ENCODE measurements around the gene KLHL36. TPM values are rescaled to one million over a fixed set of nuclear protein-coding genes. Genes with fewer than 3 reads are reported as not detected.

Gene KLHL36
- total RNA-seq, 4 donors from 2014 or later = 15.6 to 33.9 (median 18.2) TPM

DNA sequence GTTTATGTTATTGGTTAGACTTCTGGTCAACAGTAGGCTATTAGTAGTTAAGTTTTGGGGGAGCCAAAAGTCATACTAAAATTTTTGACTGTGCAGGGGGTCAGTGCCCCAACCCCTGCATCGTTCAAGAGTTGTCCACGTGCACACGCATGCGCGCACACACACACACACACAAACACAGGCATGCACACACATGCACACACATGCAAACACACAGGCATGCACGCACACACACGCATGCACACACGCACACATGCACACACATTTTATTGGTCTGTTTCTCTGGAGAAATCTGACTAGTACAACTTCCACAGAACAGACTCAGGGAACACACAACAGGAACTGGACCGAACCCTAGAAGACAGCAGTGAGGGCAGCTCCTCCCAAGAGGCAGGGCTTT is 27.1 kb downstream of the KLHL36 start:
- Histone ChIP-seq H3K4me1 (no peaks in the 10 kb centered on the region), H3K9me3 (no peaks in the 10 kb centered on the region), H3K27ac (no peak overlapping the region), H3K27me3 (peaks cover 0 to 5% (median 0%) of the 10 kb centered on the region in 3 donors), H3K4me3 (no peak overlapping the region), H3K36me3 (no peaks in the 10 kb centered on the region)
- no peak for ATAC-seq
- in situ Hi-C loops (cut with MboI; ENCODE audit: low sequenced_read_pairs in 4 of 4) = loop anchor here in 2 of 4 donors (5.0 to 10.0 kb wide), 2 partner anchors 49 to 52 kb away; no protein-coding TSS in a partner anchor
- no peak for DNase-seq
- intact Hi-C loops (cut with DNase I; ENCODE audit: low total_unique reads) = no loop called here
- no peak for TF ChIP-seq POLR2A (IDR thresholded peaks at IDR 0.05)
- TF ChIP-seq, protein P1, sequence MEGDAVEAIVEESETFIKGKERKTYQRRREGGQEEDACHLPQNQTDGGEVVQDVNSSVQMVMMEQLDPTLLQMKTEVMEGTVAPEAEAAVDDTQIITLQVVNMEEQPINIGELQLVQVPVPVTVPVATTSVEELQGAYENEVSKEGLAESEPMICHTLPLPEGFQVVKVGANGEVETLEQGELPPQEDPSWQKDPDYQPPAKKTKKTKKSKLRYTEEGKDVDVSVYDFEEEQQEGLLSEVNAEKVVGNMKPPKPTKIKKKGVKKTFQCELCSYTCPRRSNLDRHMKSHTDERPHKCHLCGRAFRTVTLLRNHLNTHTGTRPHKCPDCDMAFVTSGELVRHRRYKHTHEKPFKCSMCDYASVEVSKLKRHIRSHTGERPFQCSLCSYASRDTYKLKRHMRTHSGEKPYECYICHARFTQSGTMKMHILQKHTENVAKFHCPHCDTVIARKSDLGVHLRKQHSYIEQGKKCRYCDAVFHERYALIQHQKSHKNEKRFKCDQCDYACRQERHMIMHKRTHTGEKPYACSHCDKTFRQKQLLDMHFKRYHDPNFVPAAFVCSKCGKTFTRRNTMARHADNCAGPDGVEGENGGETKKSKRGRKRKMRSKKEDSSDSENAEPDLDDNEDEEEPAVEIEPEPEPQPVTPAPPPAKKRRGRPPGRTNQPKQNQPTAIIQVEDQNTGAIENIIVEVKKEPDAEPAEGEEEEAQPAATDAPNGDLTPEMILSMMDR (IDR thresholded peaks at IDR 0.05 in 4 of 5, conservative IDR thresholded peaks at IDR 0.05 in 1 of 5) = no peak

DNA sequence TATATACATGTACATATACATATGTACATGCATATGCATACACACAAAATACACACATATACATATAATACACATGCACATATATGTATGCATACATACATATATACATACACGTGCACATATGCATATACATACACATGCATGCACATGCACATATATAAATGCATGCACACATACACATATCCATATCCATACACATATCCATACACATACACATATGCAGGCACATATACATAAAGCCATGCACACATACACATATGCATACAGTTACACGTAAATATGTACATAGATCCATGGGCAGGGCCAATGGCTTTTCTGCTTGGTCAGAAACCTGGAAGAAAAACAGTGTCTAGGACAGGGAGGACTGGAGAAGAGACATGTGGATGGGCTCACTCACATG is 27.6 kb downstream of the KLHL36 start:
- in situ Hi-C loops (cut with MboI; ENCODE audit: low sequenced_read_pairs in 4 of 4) = loop anchor here in 2 of 4 donors (5.0 to 10.0 kb wide), 2 partner anchors 49 to 51 kb away; no protein-coding TSS in a partner anchor

DNA sequence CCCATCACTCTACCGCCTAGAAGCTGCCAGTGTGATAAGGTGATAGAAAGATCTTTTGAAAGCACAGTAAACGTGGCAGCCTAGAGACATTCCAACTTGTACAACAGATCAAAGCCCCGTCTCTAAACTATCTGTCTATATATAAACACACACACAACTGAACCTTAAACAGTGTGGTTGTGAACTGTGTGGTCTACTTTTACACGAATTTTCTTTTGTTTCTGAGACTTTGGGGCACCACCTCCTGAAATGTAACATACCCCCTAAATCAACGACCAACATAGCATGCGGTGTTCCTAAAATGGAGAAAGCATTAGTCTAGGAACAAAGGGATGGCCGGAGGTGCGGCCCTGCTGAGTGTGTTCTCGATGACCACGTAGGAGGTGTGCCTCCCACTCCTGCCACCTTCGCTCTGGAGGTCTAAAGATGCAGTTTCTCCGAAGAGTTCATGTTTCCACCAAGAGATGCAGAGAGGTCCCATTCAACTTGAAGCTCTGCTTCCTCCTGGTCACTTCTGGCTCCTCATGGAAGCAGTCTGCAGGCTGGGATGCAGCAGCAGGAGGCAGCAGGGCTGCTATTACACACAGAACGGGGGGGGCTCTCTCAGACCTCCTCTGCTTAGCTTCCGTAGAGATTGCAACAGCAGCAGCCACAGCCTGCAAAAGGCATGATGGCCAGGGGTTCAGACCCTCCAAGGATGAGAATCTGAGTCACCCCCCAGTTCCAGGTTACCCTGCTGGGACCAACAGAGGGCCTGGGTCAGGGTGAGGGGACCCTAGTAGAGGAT is 28.9 kb downstream of the KLHL36 start:
- in situ Hi-C loops (cut with MboI; ENCODE audit: low sequenced_read_pairs in 4 of 4) (loop anchor here in 2 of 4 donors (5.0 to 10.0 kb wide), 2 partner anchors 48 to 50 kb away; no protein-coding TSS in a partner anchor), intact Hi-C loops (cut with DNase I; ENCODE audit: low total_unique reads) (no loop called here)
- Histone ChIP-seq H3K9me3 (no peaks in the 10 kb centered on the region), H3K36me3 (no peaks in the 10 kb centered on the region), H3K27ac (no peak overlapping the region), H3K4me1 (no peaks in the 10 kb centered on the region), H3K4me3 (no peak overlapping the region), H3K27me3 (peaks cover 0 to 5% (median 0%) of the 10 kb centered on the region in 3 donors)
- ATAC-seq (no peak), DNase-seq (no peak)
- no peak for TF ChIP-seq POLR2A (IDR thresholded peaks at IDR 0.05)
- TF ChIP-seq, protein P1 (IDR thresholded peaks at IDR 0.05 in 4 of 5, conservative IDR thresholded peaks at IDR 0.05 in 1 of 5) = no peak

More for the DNA sequence above, 27.6 kb downstream of the KLHL36 start:
- Histone ChIP-seq H3K36me3 (no peaks in the 10 kb centered on the region), H3K27me3 (peaks cover 0 to 5% (median 0%) of the 10 kb centered on the region in 3 donors), H3K9me3 (no peaks in the 10 kb centered on the region), H3K4me1 (no peaks in the 10 kb centered on the region), H3K4me3 (no peak overlapping the region), H3K27ac (no peak overlapping the region)
- TF ChIP-seq, protein P1 (IDR thresholded peaks at IDR 0.05 in 4 of 5, conservative IDR thresholded peaks at IDR 0.05 in 1 of 5) = no peak
- TF ChIP-seq POLR2A (IDR thresholded peaks at IDR 0.05) = no peak
- DNase-seq = no peak
- intact Hi-C loops (cut with DNase I; ENCODE audit: low total_unique reads) = no loop called here
- no peak for ATAC-seq

DNA sequence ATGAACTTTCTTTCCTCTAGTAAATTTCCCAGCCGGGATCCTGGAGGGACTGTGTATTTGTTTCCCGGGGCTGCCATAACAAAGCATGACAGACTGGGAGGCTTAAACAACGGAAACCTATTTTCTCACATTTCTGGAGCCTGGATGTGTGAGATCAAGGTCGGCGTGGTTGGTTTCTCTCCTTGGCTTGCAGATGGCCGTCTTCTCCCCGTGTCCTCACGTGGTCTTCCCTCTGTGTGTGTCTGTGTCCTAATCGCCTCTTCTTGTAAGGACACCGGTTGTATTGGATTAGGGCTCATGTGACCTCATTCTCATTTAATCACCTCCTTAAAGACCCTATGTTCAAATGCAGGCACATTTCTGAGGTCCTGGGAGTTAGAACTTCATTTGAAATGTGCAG is 29.5 kb downstream of the KLHL36 start:
- Histone ChIP-seq H3K4me3 (no peak overlapping the region), H3K4me1 (no peaks in the 10 kb centered on the region), H3K9me3 (no peaks in the 10 kb centered on the region), H3K27ac (no peak overlapping the region), H3K36me3 (no peaks in the 10 kb centered on the region), H3K27me3 (peaks cover 0 to 5% (median 0%) of the 10 kb centered on the region in 3 donors)
- in situ Hi-C loops (cut with MboI; ENCODE audit: low sequenced_read_pairs in 4 of 4) (loop anchor here in 2 of 4 donors (5.0 to 10.0 kb wide), 2 partner anchors 47 to 49 kb away; no protein-coding TSS in a partner anchor), intact Hi-C loops (cut with DNase I; ENCODE audit: low total_unique reads) (no loop called here)
- TF ChIP-seq POLR2A (IDR thresholded peaks at IDR 0.05) = no peak
- TF ChIP-seq, protein P1 (IDR thresholded peaks at IDR 0.05 in 4 of 5, conservative IDR thresholded peaks at IDR 0.05 in 1 of 5) = no peak
- DNase-seq (no peak), ATAC-seq (no peak)
